IMR-90 (cell line): ENCODE data around the gene PHF8.

ENCODE experiments used
- BHLHE40 ChIP-seq: fragments of 150-350 bp; IDR thresholded peaks from 2 replicates; pipeline ENCODE4 v1.6.1; 2016; ENCODE audit warnings: mild to moderate bottlenecking, low read depth, low read length
- CEBPB ChIP-seq: IDR thresholded peaks from 2 replicates; pipeline ENCODE4 v1.6.1; 2012; ENCODE audit warnings: low read depth, low read length, improper control_type of control experiment
- CTCF ChIP-seq: conservative IDR thresholded peaks from 2 replicates; pipeline ENCODE4 v1.5.1; 2012; ENCODE audit warnings: mild to moderate bottlenecking, low read depth, low read length, improper control_type of control experiment
- FOS ChIP-seq: fragments of 150-350 bp; IDR thresholded peaks from 2 replicates; pipeline ENCODE4 v1.6.1; 2016; ENCODE audit warnings: low read depth, low read length
- MAFK ChIP-seq: IDR thresholded peaks from 2 replicates; pipeline ENCODE4 v1.6.1; 2012; ENCODE audit warnings: low read depth, low read length, improper control_type of control experiment
- MAZ ChIP-seq: IDR thresholded peaks from 2 replicates; pipeline ENCODE4 v1.6.1; 2012; ENCODE audit warnings: low read depth, mild to moderate bottlenecking, low read length, improper control_type of control experiment, moderate library complexity, borderline replicate concordance
- MXI1 ChIP-seq: IDR thresholded peaks from 2 replicates; pipeline ENCODE4 v1.6.1; 2012; ENCODE audit warnings: low read depth, mild to moderate bottlenecking, low read length, moderate library complexity, borderline replicate concordance
- POLR2A ChIP-seq: IDR thresholded peaks from 2 replicates; pipeline ENCODE4 v1.6.1; 2012; ENCODE audit warnings: mild to moderate bottlenecking, low read depth, low read length
- RAD21 ChIP-seq: IDR thresholded peaks from 2 replicates; pipeline ENCODE4 v1.6.1; 2012; ENCODE audit warnings: low read length, improper control_type of control experiment
- RFX5 ChIP-seq: IDR thresholded peaks from 2 replicates; pipeline ENCODE4 v1.8.0; 2012; ENCODE audit warnings: low read depth, mild to moderate bottlenecking, low read length, moderate library complexity
- SMC3 ChIP-seq: fragments of 150-350 bp; IDR thresholded peaks from 2 replicates; pipeline ENCODE4 v1.6.1; 2016; ENCODE audit warnings: low read depth, mild to moderate bottlenecking, antibody characterized with exemption, low read length, moderate library complexity

- TF ChIP-seq CTCF: no peak
- no peak for TF ChIP-seq POLR2A
- no peak for TF ChIP-seq FOS
- TF ChIP-seq RFX5: no peak
- peak; percentile 89 for TF ChIP-seq CEBPB
- no peak for TF ChIP-seq RAD21
- no peak for TF ChIP-seq MAFK
- no peak for TF ChIP-seq BHLHE40
- TF ChIP-seq SMC3: no peak
- TF ChIP-seq MXI1: no peak
- TF ChIP-seq MAZ: no peak
Observed at GRCh38 chrX:53930515-53931380, 113.5 kb downstream of the PHF8 start.
